Left lung (tissue), 10 donors: ENCODE results near the gene AMACR. TPM values are rescaled to one million over a fixed set of nuclear protein-coding genes. Genes with fewer than 3 reads are reported as not detected.
A peak's percentile ranks its signal among the peaks of the same experiment; 100 is the strongest.

Experiments used
- ATAC-seq: fragments of 200-7000 bp; cut with Tn5 transposase; one replicate; pipeline ENCODE4 v1.9.1; 2020; ENCODE audit warnings: moderate library complexity
- DNase-seq, 4 donors: peaks; one replicate each; pipeline ENCODE4 v3.0.0-alpha.2; 2013 to 2020
- H3K27ac ChIP-seq, 2 donors: fragments of 200-600 bp; sonication (generic) in 1 of 2; one replicate each; pipeline versions ENCODE4 v1.5.0 to v1.8.0; 2020 to 2021
- H3K27me3 ChIP-seq, 2 donors: fragments of 200-600 bp; sonication (generic) in 1 of 2; one replicate each; pipeline versions ENCODE4 v1.5.0 to v1.8.0; 2020 to 2021
- H3K36me3 ChIP-seq, 2 donors: fragments of 200-600 bp; sonication (generic) in 1 of 2; one replicate each; pipeline versions ENCODE4 v1.5.0 to v1.8.0; 2020 to 2021
- H3K4me1 ChIP-seq, 2 donors: fragments of 200-600 bp; one replicate each; pipeline ENCODE4 v1.8.0; 2021
- H3K4me3 ChIP-seq, 2 donors: fragments of 200-600 bp; sonication (generic) in 1 of 2; one replicate each; pipeline versions ENCODE4 v1.5.0 to v1.8.0; 2020 to 2021; ENCODE audit warnings: mild to moderate bottlenecking in 1 of 2
- H3K9me3 ChIP-seq, 2 donors: fragments of 200-600 bp; sonication (generic) in 1 of 2; one replicate each; pipeline versions ENCODE4 v1.5.0 to v1.8.0; 2020 to 2021
- CTCF ChIP-seq, 2 donors: fragments of 200-600 bp; sonication (generic) in 1 of 2; IDR thresholded peaks; one replicate each; pipeline versions ENCODE4 v1.5.0 to v1.8.0; 2021; ENCODE audit warnings: antibody characterized with exemption in 2 of 2
- intact Hi-C, 2 donors: fragments of 100-400 bp; cut with DNase I; formaldehyde crosslinking; loops; one replicate each; pipeline versions ENCODE4 v1.11.2 to v1.14.2; 2022
- polyA plus RNA-seq, 6 donors: library from polyadenylated mRNA; unstranded; fragments of 120-200 nt; gene quantifications; one replicate each; pipeline ENCODE4 v1.2.1, GENCODE V29; 2013; ENCODE audit not compliant: insufficient read length in 6 of 6
- total RNA-seq, 2 donors: library from RNA; stranded (reverse); fragmentation: NEBNext Ultra II Directional; extraction: Animal tissue kit (Norgen Biotek cat#: 25700); gene quantifications; one replicate each; pipeline ENCODE4 v1.2.1, GENCODE V29; 2021
- donor health status: DM: no; HTN: yes; CAD: no.
- donor health status: DM: no; HTN: no; CAD: no.

The AMACR gene
- total and polyA plus RNA-seq, 8 donors: 9.5 to 24.3 (median 13.1) TPM

- DNase-seq (peak; percentile 36 to 81 (median 57)), ATAC-seq (peak; percentile 74)
- Histone ChIP-seq H3K36me3 (peaks cover 0 to 12% of the 10 kb centered on the region in 2 donors), H3K4me3 (no peak overlapping the region), H3K4me1 (peaks cover 0 to 6% of the 10 kb centered on the region in 2 donors), H3K27me3 (no peaks in the 10 kb centered on the region), H3K27ac (no peak overlapping the region), H3K9me3 (no peaks in the 10 kb centered on the region)
- TF ChIP-seq CTCF (IDR thresholded peaks at IDR 0.05): peak; percentile 23 to 52
- intact Hi-C loops: no loop called here
Observed at GRCh38 chr5:33997331-33997983, 10.4 kb downstream of the AMACR start.

DNA sequence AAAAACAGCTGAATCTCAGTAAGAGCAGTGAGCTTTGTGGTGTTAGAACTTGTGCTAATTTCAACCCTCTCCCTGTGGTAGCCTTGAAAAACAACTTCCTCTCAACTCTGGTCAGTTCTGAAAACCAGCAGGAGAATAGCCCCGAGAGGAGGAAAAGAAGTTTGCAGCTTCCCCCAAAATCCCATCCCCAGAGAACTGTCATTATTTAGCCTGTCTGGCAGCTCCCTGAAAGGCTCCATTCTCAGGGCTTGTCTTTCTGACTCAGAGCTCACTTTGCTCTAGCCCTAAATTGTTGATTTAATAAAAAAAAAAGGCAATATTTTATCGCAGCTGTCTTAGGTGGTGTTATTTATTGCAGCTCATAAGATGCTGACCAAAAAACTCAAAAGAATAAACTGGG lies 12.0 kb downstream of the AMACR start:
- H3K9me3 ChIP-seq: no peaks in the 10 kb centered on the region
- TF ChIP-seq CTCF (IDR thresholded peaks at IDR 0.05): no peak
- intact Hi-C loops: no loop called here
- no peak overlapping the region for H3K27ac ChIP-seq
- ATAC-seq: no peak
- H3K4me3 ChIP-seq: no peak overlapping the region
- peaks cover 0 to 12% of the 10 kb centered on the region in 2 donors for H3K36me3 ChIP-seq
- no peak for DNase-seq
- peaks cover 0 to 3% of the 10 kb centered on the region in 2 donors for H3K4me1 ChIP-seq
- no peaks in the 10 kb centered on the region for H3K27me3 ChIP-seq

GRCh38 chr5:33994845-33995244 lies 13.0 kb downstream of the AMACR start:
- ATAC-seq: peak; percentile 29

DNA sequence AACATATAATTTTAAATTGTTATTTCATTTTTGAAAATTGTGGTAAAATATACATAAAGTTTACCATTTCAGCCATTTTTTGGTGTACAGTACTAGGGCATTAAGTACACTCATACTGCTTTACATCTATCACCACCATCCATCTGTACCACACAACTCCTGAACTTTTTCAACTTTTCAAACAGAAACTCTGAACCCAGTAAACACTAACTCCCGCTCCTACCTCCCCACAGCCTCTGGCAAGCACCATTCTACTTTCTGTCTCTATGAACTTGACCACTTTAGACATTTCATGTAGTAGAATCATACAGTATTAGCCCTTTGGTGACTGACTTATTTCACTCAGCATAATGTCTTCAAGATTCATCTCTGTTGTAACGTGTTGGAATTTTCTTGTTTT lies 15.0 kb downstream of the AMACR start:
- Histone ChIP-seq H3K4me3 (no peak overlapping the region), H3K27me3 (no peaks in the 10 kb centered on the region), H3K9me3 (no peaks in the 10 kb centered on the region), H3K27ac (no peak overlapping the region), H3K36me3 (peaks cover 0 to 27% of the 10 kb centered on the region in 2 donors), H3K4me1 (no peaks in the 10 kb centered on the region)
- no peak for TF ChIP-seq CTCF (IDR thresholded peaks at IDR 0.05)
- DNase-seq (no peak), ATAC-seq (no peak)
- intact Hi-C loops: no loop called here

More at GRCh38 chr5:33994845-33995244, 13.0 kb downstream of the AMACR start:
- DNase-seq: no peak
- Histone ChIP-seq H3K27me3 (no peaks in the 10 kb centered on the region), H3K9me3 (no peaks in the 10 kb centered on the region), H3K4me3 (no peak overlapping the region), H3K27ac (no peak overlapping the region), H3K36me3 (peaks cover 0 to 12% of the 10 kb centered on the region in 2 donors), H3K4me1 (no peaks in the 10 kb centered on the region)
- TF ChIP-seq CTCF (IDR thresholded peaks at IDR 0.05): no peak
- intact Hi-C loops: no loop called here

GRCh38 chr5:33985447-33985846 lies 22.4 kb downstream of the AMACR start:
- Histone ChIP-seq H3K4me3 (no peak overlapping the region), H3K4me1 (no peaks in the 10 kb centered on the region), H3K9me3 (no peaks in the 10 kb centered on the region), H3K27ac (no peak overlapping the region), H3K27me3 (no peaks in the 10 kb centered on the region), H3K36me3 (peaks cover 0 to 27% of the 10 kb centered on the region in 2 donors)
- ATAC-seq (no peak), DNase-seq (no peak)
- no peak for TF ChIP-seq CTCF (IDR thresholded peaks at IDR 0.05)
- intact Hi-C loops: no loop called here
